Heart right ventricle (tissue), 16 donors: ENCODE results near the gene DDX24. TPM values are rescaled to one million over a fixed set of nuclear protein-coding genes. Genes with fewer than 3 reads are reported as not detected.

Experiments used
- ATAC-seq, 8 donors: fragments of 200-7000 bp; cut with Tn5 transposase; one replicate each; pipeline ENCODE4 v1.9.1; 2020; ENCODE audit warnings: mild to moderate bottlenecking in 8 of 8, moderate library complexity in 8 of 8, moderate number of reproducible peaks in 1 of 8
- DNase-seq, 2 donors: peaks; one replicate each; pipeline ENCODE4 v3.0.0-alpha.2; 2020
- H3K27ac ChIP-seq, 10 donors: fragments of 200-600 bp; sonication (generic) in 2 of 10; one replicate each; pipeline versions ENCODE4 v1.5.0 to v1.8.0; 2020 to 2022; ENCODE audit warnings: mild to moderate bottlenecking in 3 of 10
- H3K27me3 ChIP-seq, 7 donors: fragments of 200-600 bp; one replicate each; pipeline ENCODE4 v1.8.0; 2021 to 2022; ENCODE audit warnings: mild to moderate bottlenecking in 2 of 7
- H3K36me3 ChIP-seq, 9 donors: fragments of 200-600 bp; sonication (generic) in 1 of 9; one replicate each; pipeline versions ENCODE4 v1.5.0 to v1.8.0; 2020 to 2022; ENCODE audit warnings: mild to moderate bottlenecking in 2 of 9
- H3K4me1 ChIP-seq, 9 donors: fragments of 200-600 bp; sonication (generic) in 1 of 9; one replicate each; pipeline versions ENCODE4 v1.5.0 to v1.8.0; 2020 to 2022; ENCODE audit warnings: mild to moderate bottlenecking in 4 of 9
- H3K4me3 ChIP-seq, 10 donors: fragments of 200-600 bp; sonication (generic) in 2 of 10; one replicate each; pipeline versions ENCODE4 v1.5.0 to v1.8.0; 2020 to 2022; ENCODE audit warnings: mild to moderate bottlenecking in 7 of 10, moderate library complexity in 2 of 10
- H3K9me3 ChIP-seq, 11 donors: fragments of 200-600 bp in 10 of 11; sonication (generic) in 2 of 11; one replicate each; pipeline versions ENCODE4 v1.5.0 to v1.8.0; 2013 to 2022; ENCODE audit warnings: mild to moderate bottlenecking in 2 of 11, control low read depth in 1 of 11, moderate library complexity in 1 of 11
- WGBS, 2 donors: extraction: QIAGEN DNeasy Blood & Tissue Kit; methylation state at CpG; one replicate each; pipeline ENCODE4 v1.1.7; 2013; ENCODE audit warnings: inconsistent platforms in 1 of 2; 5-methylcytosine and 5-hydroxymethylcytosine counted together
- intact Hi-C, 10 donors: fragments of 100-400 bp; cut with DNase I; formaldehyde crosslinking; loops; one replicate each; pipeline versions ENCODE4 v1.11.1 to v1.14.2; 2022
- polyA plus RNA-seq, 2 donors: library from polyadenylated mRNA; stranded (reverse); fragments of 200-250 nt; gene quantifications; one replicate each; pipeline ENCODE4 v1.2.3, GENCODE V29; 2013
- total RNA-seq, 10 donors: library from RNA; stranded (reverse); fragmentation: NEBNext Ultra II Directional in 3 of 10; extraction: Animal tissue kit (Norgen Biotek cat#: 25700) in 3 of 10; gene quantifications; one replicate each; pipeline versions ENCODE4 v1.2.1 to v1.2.4, GENCODE V29; 2021 to 2023
- TF ChIP-seq, protein P1 (sequence below), 9 donors: fragments of 200-600 bp; sonication (generic) in 2 of 9; IDR thresholded peaks; one replicate each; pipeline versions ENCODE4 v1.5.0 to v1.8.0; 2021 to 2022; ENCODE audit warnings: antibody characterized with exemption in 9 of 9, mild to moderate bottlenecking in 5 of 9, moderate library complexity in 1 of 9
- donor health status: Arrhythmogenic right ventricular cardiomyopathy.
- donor health status: ischemic (EF 13 %, LVEDD 7.1; RV severe dilation, severe dysfunction).
- donor health status: healthy with polysubstance abuse.
- donor health status: DM: no; HTN: yes; CAD: no.
- donor health status: DM: no; HTN: no; CAD: no.
- donor health status: ischemic (EF 25% LVEDD 6.9; RV normal size, moderate dysfunction).
- donor health status: ischemic (EF 25% LVEDD 5.7; RV mildly dilated, moderate dysfunction).
- donor health status: healthy.
- donor health status: DM: yes; HTN: yes; CAD: no.
- donor health status: Ischemic cardiomyopathy.
- donor health status: ischemic (EF 35%, LVEDD 5.7; RV mildly dilated, moderate dysfunction).
- donor health status: nonischemic (EF 11% LVEDD 7.7; RV severe dilation, severe dysfunction).
- donor health status: DM: yes; HTN: yes; CAD: no.
- donor health status: PGD.
- donor health status: ischemic (EF 29% LVEDD 5.4; RV normal size, mild dysfunction).
- donor health status: nonischemic (EF 23%, LVEDD 6.1; RV moderate dilation, normal function).

Gene DDX24
- total and polyA plus RNA-seq, 12 donors: 94.1 to 269 (median 234) TPM

DNA sequence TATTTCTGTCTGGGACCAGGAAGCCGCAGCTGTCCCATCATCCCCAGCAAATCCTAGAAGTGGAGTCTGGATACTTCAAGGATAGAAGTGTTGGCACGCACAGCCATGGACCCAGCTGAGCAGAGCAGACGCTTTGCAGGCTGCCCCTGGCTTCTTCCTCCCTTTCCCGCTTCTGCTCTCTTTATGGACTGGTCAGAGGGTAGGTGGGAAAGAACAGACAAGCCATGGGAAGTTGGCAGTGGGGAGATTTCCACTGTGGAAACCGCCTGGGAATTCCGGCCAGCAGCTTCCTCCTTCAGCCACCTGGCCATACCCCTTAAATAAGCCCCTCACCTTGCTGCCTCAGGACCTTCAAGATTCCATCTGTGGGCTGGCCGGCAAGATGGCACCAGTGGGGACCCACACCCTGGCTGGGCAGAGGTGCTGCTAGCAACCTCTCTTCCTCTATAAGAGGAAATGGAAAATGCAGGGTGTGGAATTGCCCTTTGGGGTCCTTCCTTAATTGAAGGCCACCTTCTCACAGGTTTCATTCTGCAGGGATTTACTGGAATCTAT, 34.2 kb downstream of the DDX24 start:
- H3K9me3 ChIP-seq: no peaks in the 10 kb centered on the region
- WGBS, 2 donors: 78 to 87% methylated on average over 7 of the region's 7 CpGs
- no peak for DNase-seq
- no peak for ATAC-seq
- TF ChIP-seq, protein P1, sequence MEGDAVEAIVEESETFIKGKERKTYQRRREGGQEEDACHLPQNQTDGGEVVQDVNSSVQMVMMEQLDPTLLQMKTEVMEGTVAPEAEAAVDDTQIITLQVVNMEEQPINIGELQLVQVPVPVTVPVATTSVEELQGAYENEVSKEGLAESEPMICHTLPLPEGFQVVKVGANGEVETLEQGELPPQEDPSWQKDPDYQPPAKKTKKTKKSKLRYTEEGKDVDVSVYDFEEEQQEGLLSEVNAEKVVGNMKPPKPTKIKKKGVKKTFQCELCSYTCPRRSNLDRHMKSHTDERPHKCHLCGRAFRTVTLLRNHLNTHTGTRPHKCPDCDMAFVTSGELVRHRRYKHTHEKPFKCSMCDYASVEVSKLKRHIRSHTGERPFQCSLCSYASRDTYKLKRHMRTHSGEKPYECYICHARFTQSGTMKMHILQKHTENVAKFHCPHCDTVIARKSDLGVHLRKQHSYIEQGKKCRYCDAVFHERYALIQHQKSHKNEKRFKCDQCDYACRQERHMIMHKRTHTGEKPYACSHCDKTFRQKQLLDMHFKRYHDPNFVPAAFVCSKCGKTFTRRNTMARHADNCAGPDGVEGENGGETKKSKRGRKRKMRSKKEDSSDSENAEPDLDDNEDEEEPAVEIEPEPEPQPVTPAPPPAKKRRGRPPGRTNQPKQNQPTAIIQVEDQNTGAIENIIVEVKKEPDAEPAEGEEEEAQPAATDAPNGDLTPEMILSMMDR (IDR thresholded peaks at IDR 0.05): no peak
- H3K4me1 ChIP-seq: peaks cover 6 to 48% (median 28%) of the 10 kb centered on the region in 9 donors
- H3K27ac ChIP-seq: no peak overlapping the region
- no peak overlapping the region for H3K4me3 ChIP-seq
- intact Hi-C loops: no loop called here
- H3K27me3 ChIP-seq: no peaks in the 10 kb centered on the region
- peaks cover 0 to 79% (median 57%) of the 10 kb centered on the region in 9 donors for H3K36me3 ChIP-seq

- no peak for DNase-seq
- intact Hi-C loops: no loop called here
Observed at GRCh38 chr14:94045563-94046345, 35.2 kb downstream of the DDX24 start.

GRCh38 chr14:94045101-94045500, 35.9 kb downstream of the DDX24 start:
- no peak for ATAC-seq
- peaks cover 0 to 39% (median 19%) of the 10 kb centered on the region in 9 donors for H3K4me1 ChIP-seq
- intact Hi-C loops: no loop called here
- no peaks in the 10 kb centered on the region for H3K9me3 ChIP-seq
- H3K4me3 ChIP-seq: no peak overlapping the region
- WGBS, 2 donors: 95 to 97% methylated on average over 8 of the region's 8 CpGs
- TF ChIP-seq, protein P1 (IDR thresholded peaks at IDR 0.05): no peak
- H3K27me3 ChIP-seq: no peaks in the 10 kb centered on the region
- H3K27ac ChIP-seq: no peak overlapping the region
- peaks cover 0 to 63% (median 53%) of the 10 kb centered on the region in 9 donors for H3K36me3 ChIP-seq
- no peak for DNase-seq

More at GRCh38 chr14:94045563-94046345, 35.2 kb downstream of the DDX24 start:
- Histone ChIP-seq H3K36me3 (peaks cover 0 to 69% (median 56%) of the 10 kb centered on the region in 9 donors), H3K4me1 (peaks cover under 1 to 45% (median 22%) of the 10 kb centered on the region in 9 donors), H3K27ac (no peak overlapping the region), H3K4me3 (no peak overlapping the region), H3K27me3 (no peaks in the 10 kb centered on the region), H3K9me3 (no peaks in the 10 kb centered on the region)
- 90 to 92% methylated on average over 19 of the region's 19 CpGs for WGBS, 2 donors
- TF ChIP-seq, protein P1 (IDR thresholded peaks at IDR 0.05): no peak
- no peak for ATAC-seq

DNA sequence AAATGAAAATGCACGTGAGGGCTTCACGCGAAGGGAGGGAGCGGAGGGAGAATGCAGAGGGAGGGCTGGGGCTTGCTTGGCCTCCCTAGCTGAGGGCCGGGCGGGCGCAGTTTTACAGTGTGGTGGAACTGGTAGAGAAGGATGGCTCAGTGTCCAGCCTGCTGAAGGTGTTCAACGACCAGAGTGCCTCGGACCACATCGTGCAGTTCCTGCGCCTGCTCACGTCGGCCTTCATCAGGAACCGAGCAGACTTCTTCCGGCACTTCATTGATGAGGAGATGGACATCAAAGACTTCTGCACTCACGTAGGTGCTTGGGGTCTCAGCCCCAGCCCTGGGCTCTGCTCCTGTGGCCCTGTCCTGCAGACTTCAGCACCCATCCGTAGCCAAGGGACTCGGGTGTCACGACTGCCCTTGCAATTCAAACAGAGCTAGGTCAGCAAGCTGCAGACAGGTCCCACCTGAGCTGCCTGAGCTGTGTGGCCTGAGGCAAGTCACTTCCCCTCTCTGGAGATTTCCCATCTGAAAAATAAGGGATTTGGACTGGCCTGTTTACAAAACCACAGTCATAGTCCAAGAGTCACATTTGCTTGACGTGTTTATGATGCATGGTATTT, 36.4 kb downstream of the DDX24 start:
- H3K9me3 ChIP-seq: no peaks in the 10 kb centered on the region
- H3K4me3 ChIP-seq: no peak overlapping the region
- peaks cover 0 to 37% (median 19%) of the 10 kb centered on the region in 9 donors for H3K4me1 ChIP-seq
- intact Hi-C loops: loop anchor here in 1 of 10 donors (5.0 kb wide), 1 partner anchor 93 kb away; no protein-coding TSS in a partner anchor
- H3K27me3 ChIP-seq: no peaks in the 10 kb centered on the region
- TF ChIP-seq, protein P1 (IDR thresholded peaks at IDR 0.05): no peak
- ATAC-seq (no peak), DNase-seq (no peak)
- 91 to 95% methylated on average over 20 of the region's 20 CpGs for WGBS, 2 donors
- H3K36me3 ChIP-seq: peaks cover 0 to 57% (median 48%) of the 10 kb centered on the region in 9 donors
- H3K27ac ChIP-seq: no peak overlapping the region
